H1 (cell line): ENCODE measurements around the gene ATF3. TPM values are rescaled to one million over a fixed set of nuclear protein-coding genes. Genes with fewer than 3 reads are reported as not detected.

Experiments
- CTCF ChIA-PET: fragments of 300-600 bp; sonication (Branson Sonifier 250); formaldehyde crosslinking; loops from one replicate; lab custom pipeline; 2021; ENCODE audit not compliant: partially characterized antibody; lab: Charles Lee
- POLR2A ChIA-PET: fragments of 300-600 bp; sonication (Branson Sonifier 250); formaldehyde crosslinking; loops from one replicate; lab custom pipeline; 2021; ENCODE audit warnings: inconsistent platforms; ENCODE audit not compliant: partially characterized antibody; lab: Charles Lee
- DNase-seq, 2 experiments: peaks; one replicate each; pipeline versions ENCODE4 v3.0.0 to v3.0.0-alpha.2; 2010 to 2022; ENCODE audit warnings: low spot score in 2 of 2, low read depth in 1 of 2, mixed read lengths in 1 of 2
- FAIRE-seq: peaks from 2 replicates; lab custom pipeline; 2011; peaks lifted over from hg19 to GRCh38; lab: Jason Lieb, UNC
- H2AFZ ChIP-seq: 2 replicates; pipeline ENCODE4 v1.8.1; 2012; ENCODE audit warnings: low read length, inconsistent platforms
- H2AK5ac ChIP-seq: 2 replicates; pipeline ENCODE4 v1.6.1; 2013; ENCODE audit warnings: low read depth, low read length
- H2BK120ac ChIP-seq: replicated peaks from 2 replicates; pipeline ENCODE3; 2013; ENCODE audit warnings: low read depth, low read length, inconsistent platforms
- H2BK12ac ChIP-seq: 2 replicates; pipeline ENCODE4 v1.6.1; 2013; ENCODE audit warnings: low read depth, low read length
- H2BK15ac ChIP-seq: 2 replicates; pipeline ENCODE4 v1.6.1; 2013; ENCODE audit warnings: low read length
- H2BK20ac ChIP-seq: 2 replicates; pipeline ENCODE4 v1.6.1; 2013; ENCODE audit warnings: low read length
- H2BK5ac ChIP-seq: 2 replicates; pipeline ENCODE4 v1.6.1; 2013; ENCODE audit warnings: low read depth, low read length
- H3K14ac ChIP-seq: 2 replicates; pipeline ENCODE4 v1.6.1; 2013; ENCODE audit warnings: inconsistent platforms; ENCODE audit not compliant: insufficient read length
- H3K18ac ChIP-seq: 2 replicates; pipeline ENCODE4 v1.6.1; 2013; ENCODE audit warnings: low read length; ENCODE audit errors: extremely low read depth
- H3K23ac ChIP-seq: 2 replicates; pipeline ENCODE4 v1.6.1; 2013; ENCODE audit warnings: inconsistent platforms; ENCODE audit not compliant: insufficient read length
- H3K23me2 ChIP-seq: 2 replicates; pipeline ENCODE4 v1.6.1; 2013; ENCODE audit warnings: low read depth, low read length
- H3K27ac ChIP-seq: 2 replicates; pipeline ENCODE4 v1.6.1; 2011; ENCODE audit warnings: low read depth, low read length, inconsistent platforms
- H3K27me3 ChIP-seq, 4 experiments: replicated peaks in 1 of 4; 1 replicate in 1 of 4; 2 replicates in 3 of 4; pipeline versions ENCODE4 v1.6.1 to v1.8.1; 2011 to 2013; ENCODE audit warnings: low read length in 3 of 4, mild to moderate bottlenecking in 3 of 4, inconsistent platforms in 2 of 4, mixed read lengths in 2 of 4, moderate library complexity in 1 of 4; ENCODE audit not compliant: control insufficient read depth in 3 of 4, insufficient read depth in 3 of 4; ENCODE audit errors: extremely low read depth in 1 of 4
- H3K36me3 ChIP-seq, 4 experiments: 2 replicates each; pipeline versions ENCODE4 v1.6.1 to v1.8.1; 2011 to 2013; ENCODE audit warnings: mild to moderate bottlenecking in 4 of 4, low read length in 3 of 4, moderate library complexity in 2 of 4, control low read depth in 1 of 4, inconsistent platforms in 1 of 4; ENCODE audit not compliant: insufficient read depth in 4 of 4, control insufficient read depth in 2 of 4
- H3K4ac ChIP-seq: replicated peaks from 2 replicates; pipeline ENCODE3; 2013; ENCODE audit warnings: low read length, low read depth, mixed read lengths, inconsistent platforms; ENCODE audit not compliant: insufficient read length
- H3K4me1 ChIP-seq, 4 experiments: replicated peaks in 1 of 4; 1 replicate in 1 of 4; 2 replicates in 3 of 4; pipeline versions ENCODE4 v1.6.1 to v1.8.1; 2011 to 2013; ENCODE audit warnings: low read length in 3 of 4, inconsistent platforms in 2 of 4, mixed read lengths in 1 of 4; ENCODE audit not compliant: insufficient read depth in 4 of 4, control insufficient read depth in 3 of 4
- H3K4me2 ChIP-seq, 2 experiments: 2 replicates each; pipeline versions ENCODE4 v1.6.1 to v1.8.1; 2011 to 2013; ENCODE audit warnings: low read depth in 2 of 2, low read length in 2 of 2, control low read depth in 1 of 2, inconsistent platforms in 1 of 2, mild to moderate bottlenecking in 1 of 2; ENCODE audit not compliant: insufficient read depth in 1 of 2
- H3K4me3 ChIP-seq, 4 experiments: fragments of 200-600, 300-600 bp in 1 of 4; sonication (generic), shearing (Covaris generic), sonication (Bioruptor Twin) in 1 of 4; 2 replicates each; pipeline versions ENCODE4 v1.5.1 to v1.8.1; 2011 to 2016; ENCODE audit warnings: low read length in 4 of 4, low read depth in 3 of 4, control low read depth in 2 of 4, inconsistent platforms in 2 of 4, mild to moderate bottlenecking in 2 of 4, mixed read lengths in 1 of 4, moderate library complexity in 1 of 4; ENCODE audit not compliant: insufficient read depth in 2 of 4; ENCODE audit errors: extremely low read depth in 1 of 4
- H3K56ac ChIP-seq: replicated peaks from 2 replicates; pipeline ENCODE3; 2013; ENCODE audit warnings: low read depth, mild to moderate bottlenecking, mixed read lengths, low read length, inconsistent platforms; ENCODE audit not compliant: insufficient read length
- H3K79me1 ChIP-seq: 2 replicates; pipeline ENCODE4 v1.6.1; 2013; ENCODE audit warnings: low read depth, low read length, control low read depth
- H3K79me2 ChIP-seq, 2 experiments: 2 replicates each; pipeline versions ENCODE4 v1.6.1 to v1.8.1; 2012 to 2013; ENCODE audit warnings: low read length in 2 of 2, mild to moderate bottlenecking in 2 of 2, inconsistent platforms in 1 of 2; ENCODE audit not compliant: insufficient read depth in 2 of 2, control insufficient read depth in 1 of 2
- H3K9ac ChIP-seq, 4 experiments: replicated peaks in 1 of 4; 1 replicate in 1 of 4; 2 replicates in 3 of 4; pipeline versions ENCODE4 v1.6.1 to v1.8.1; 2011 to 2013; ENCODE audit warnings: low read depth in 3 of 4, low read length in 3 of 4, control low read depth in 2 of 4, mild to moderate bottlenecking in 2 of 4, moderate library complexity in 2 of 4, inconsistent platforms in 1 of 4; ENCODE audit errors: extremely low read depth in 1 of 4
- H3K9me3 ChIP-seq, 2 experiments: 2 replicates each; pipeline versions ENCODE4 v1.6.1 to v1.8.1; 2012 to 2013; ENCODE audit warnings: mild to moderate bottlenecking in 2 of 2, moderate library complexity in 2 of 2, control low read depth in 1 of 2, inconsistent platforms in 1 of 2, low read depth in 1 of 2, low read length in 1 of 2, mixed read lengths in 1 of 2; ENCODE audit not compliant: insufficient read depth in 2 of 2
- H4K20me1 ChIP-seq, 2 experiments: replicated peaks in 1 of 2; 2 replicates each; pipeline versions ENCODE3 to v1.8.1; 2011 to 2013; ENCODE audit warnings: inconsistent platforms in 2 of 2, low read length in 2 of 2, mild to moderate bottlenecking in 1 of 2; ENCODE audit not compliant: insufficient read depth in 2 of 2, control insufficient read depth in 1 of 2
- H4K5ac ChIP-seq: 2 replicates; pipeline ENCODE4 v1.6.1; 2013; ENCODE audit warnings: low read length, low read depth, mixed read lengths, inconsistent platforms; ENCODE audit not compliant: insufficient read length
- H4K8ac ChIP-seq: 2 replicates; pipeline ENCODE4 v1.8.0; 2013; ENCODE audit warnings: mild to moderate bottlenecking, moderate library complexity, low read length, inconsistent platforms; ENCODE audit not compliant: insufficient read depth; ENCODE audit errors: extremely low read depth
- H4K91ac ChIP-seq: replicated peaks from 2 replicates; pipeline ENCODE3; 2013; ENCODE audit warnings: low read length, mixed read lengths, inconsistent platforms; ENCODE audit not compliant: insufficient read length
- WGBS, 2 experiments: shearing (Covaris generic) in 1 of 2; methylation state at CpG; one replicate each; pipeline versions ENCODE4 v1.1.6 to v1.1.7; 2013 to 2015; ENCODE audit warnings: low lambda C conversion rate in 2 of 2, mixed read lengths in 2 of 2, inconsistent platforms in 1 of 2, low coverage in 1 of 2, missing lambda C conversion rate in 1 of 2; ENCODE audit not compliant: insufficient replicate concordance in 2 of 2, insufficient coverage in 1 of 2, insufficient read length in 1 of 2; ENCODE audit errors: extremely low coverage in 1 of 2, missing lambda C conversion rate in 1 of 2; 5-methylcytosine and 5-hydroxymethylcytosine counted together
- polyA plus RNA-seq, 7 experiments: library from polyadenylated mRNA; depleted of rRNA in 3 of 7; stranded (reverse) in 5 of 7; unstranded in 2 of 7; fragments of >200 nt in 5 of 7; fragments of 200-250 nt in 2 of 7; gene quantifications; 1 replicate in 5 of 7; 2 replicates in 1 of 7; 4 replicates in 1 of 7; pipeline versions ENCODE4 v1.2.1 to v1.2.3, GENCODE V29; 2011 to 2013; ENCODE audit warnings: missing spikeins in 2 of 7, mixed read lengths in 2 of 7
- total RNA-seq: library from RNA; stranded (reverse); fragmentation: NEBNext Ultra II Directional; extraction: Animal tissue kit (Norgen Biotek cat#: 25700); gene quantifications from 2 replicates; pipeline ENCODE4 v1.2.1, GENCODE V29; 2021
- TF ChIP-seq, protein P1 (sequence below): IDR thresholded peaks from 2 replicates; pipeline ENCODE4 v1.6.1; 2012; ENCODE audit warnings: inconsistent platforms

The ATF3 gene
- total and polyA plus RNA-seq, 2 of the 8 experiments (the other 6 are each of a cell fraction or from before 2014, with no cell fraction given): 12.2 to 27.7 TPM

GRCh38 chr1:212562771-212563170 lies 45.8 kb upstream of the ATF3 start:
- Histone ChIP-seq H3K23me2 (peaks cover 5% of the 10 kb centered on the region; the same call in 1 of the 2 replicates), H3K56ac (no peak overlapping the region), H3K27me3 (peaks cover 0 to 7% (median 2%) of the 10 kb centered on the region in 4 experiments; a peak in 4 of 7 replicates), H3K36me3 (no peaks in the 10 kb centered on the region), H3K27ac (no peak overlapping the region), H3K4ac (no peak overlapping the region), H3K14ac (no peak overlapping the region), H4K5ac (no peak overlapping the region), H2BK20ac (no peak overlapping the region), H3K23ac (no peak overlapping the region), H3K18ac (no peak overlapping the region), H2AFZ (no peak overlapping the region), H2BK15ac (no peak overlapping the region), H4K8ac (no peak overlapping the region), H3K79me2 (no peaks in the 10 kb centered on the region), H3K9me3 (no peaks in the 10 kb centered on the region), H4K20me1 (no peaks in the 10 kb centered on the region), H3K9ac (no peak overlapping the region), H3K4me3 (no peak overlapping the region), H2BK120ac (no peak overlapping the region), H3K79me1 (no peaks in the 10 kb centered on the region), H2BK5ac (no peak overlapping the region), H3K4me1 (peaks cover 0 to 7% (median 4%) of the 10 kb centered on the region in 4 experiments; a peak in 6 of 7 replicates), H2AK5ac (no peak overlapping the region), H3K4me2 (no peak overlapping the region), H4K91ac (no peak overlapping the region), H2BK12ac (no peak overlapping the region)
- FAIRE-seq (no peak), DNase-seq (no peak)
- ChIA-PET POLR2A (interaction anchor here (1.1 to 6.6 kb wide), 3 partner anchors 35 to 424 kb away, joined by 3 to 61 read pairs (median 5); partner anchors contain the start of gene ATF3), CTCF (interaction anchor here (1.1 kb wide), 1 partner anchor 86 kb away, joined by 5 read pairs; no protein-coding TSS in a partner anchor)
- TF ChIP-seq, protein P1, sequence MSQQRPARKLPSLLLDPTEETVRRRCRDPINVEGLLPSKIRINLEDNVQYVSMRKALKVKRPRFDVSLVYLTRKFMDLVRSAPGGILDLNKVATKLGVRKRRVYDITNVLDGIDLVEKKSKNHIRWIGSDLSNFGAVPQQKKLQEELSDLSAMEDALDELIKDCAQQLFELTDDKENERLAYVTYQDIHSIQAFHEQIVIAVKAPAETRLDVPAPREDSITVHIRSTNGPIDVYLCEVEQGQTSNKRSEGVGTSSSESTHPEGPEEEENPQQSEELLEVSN: no peak
- WGBS, 2 experiments: 83% methylated on average over 4 of the region's 4 CpGs; no CpG with 5 or more reads in 1 of the 2 experiments
